ENCODE results near the gene ATP5IF1.

DNA sequence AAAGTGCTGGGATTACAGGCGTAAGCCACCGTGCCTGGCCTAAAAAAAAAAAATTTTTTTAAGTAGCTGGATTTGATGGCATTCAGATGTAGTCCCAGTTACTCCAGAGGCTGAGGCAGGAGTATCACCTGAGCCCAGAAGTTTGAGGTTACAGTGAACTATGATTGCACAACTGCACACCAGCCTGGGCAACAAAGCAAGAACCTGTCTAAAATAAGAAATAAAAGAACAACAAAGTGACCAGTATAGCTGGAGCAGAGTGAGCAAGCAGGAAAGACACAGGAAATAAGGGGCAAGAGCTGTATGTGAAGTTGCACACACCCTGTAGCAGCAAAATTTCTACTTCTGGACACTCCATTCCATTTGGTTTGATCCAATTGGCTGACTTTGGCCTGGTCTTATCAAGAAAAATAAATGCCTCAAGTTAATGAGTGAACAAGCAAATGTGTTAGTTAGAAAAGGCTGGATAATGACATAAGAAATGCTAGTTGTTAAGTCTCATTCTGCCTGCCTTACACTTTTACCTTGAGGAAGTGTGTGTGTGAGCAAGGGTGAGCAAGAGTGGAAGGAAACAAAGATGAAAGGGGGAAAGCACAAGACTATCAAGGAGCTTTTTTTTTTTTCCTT lies 7.9 kb downstream of the ATP5IF1 start:
- TF ChIP-seq, protein P1, sequence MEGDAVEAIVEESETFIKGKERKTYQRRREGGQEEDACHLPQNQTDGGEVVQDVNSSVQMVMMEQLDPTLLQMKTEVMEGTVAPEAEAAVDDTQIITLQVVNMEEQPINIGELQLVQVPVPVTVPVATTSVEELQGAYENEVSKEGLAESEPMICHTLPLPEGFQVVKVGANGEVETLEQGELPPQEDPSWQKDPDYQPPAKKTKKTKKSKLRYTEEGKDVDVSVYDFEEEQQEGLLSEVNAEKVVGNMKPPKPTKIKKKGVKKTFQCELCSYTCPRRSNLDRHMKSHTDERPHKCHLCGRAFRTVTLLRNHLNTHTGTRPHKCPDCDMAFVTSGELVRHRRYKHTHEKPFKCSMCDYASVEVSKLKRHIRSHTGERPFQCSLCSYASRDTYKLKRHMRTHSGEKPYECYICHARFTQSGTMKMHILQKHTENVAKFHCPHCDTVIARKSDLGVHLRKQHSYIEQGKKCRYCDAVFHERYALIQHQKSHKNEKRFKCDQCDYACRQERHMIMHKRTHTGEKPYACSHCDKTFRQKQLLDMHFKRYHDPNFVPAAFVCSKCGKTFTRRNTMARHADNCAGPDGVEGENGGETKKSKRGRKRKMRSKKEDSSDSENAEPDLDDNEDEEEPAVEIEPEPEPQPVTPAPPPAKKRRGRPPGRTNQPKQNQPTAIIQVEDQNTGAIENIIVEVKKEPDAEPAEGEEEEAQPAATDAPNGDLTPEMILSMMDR (IDR thresholded peaks at IDR 0.05) = no peak
- no peak for TF ChIP-seq POLR2A (IDR thresholded peaks at IDR 0.05)

Data from upper lobe of left lung (tissue), 4 donors.